ENCODE data around the gene HYKK.
"Not testable (repeated sequence)": the region's sequence is repeated elsewhere in the genome, so short reads cannot be mapped to it uniquely, and the experiment has no call there.

HYKK gene

GRCh38 chr15:78506971-78507830 is at the start of gene HYKK:
TSS of gene HYKK (plus strand) at chr15:78507577. CDS start at chr15:78513089, 5,512 bp downstream.
- peak; percentile 99 for DNase-seq (ENCODE audit: low spot score)

- no peak for DNase-seq (ENCODE audit: low spot score)
Measured at GRCh38 chr15:78460737-78461136, 46.6 kb upstream of the HYKK start.

GRCh38 chr15:78461171-78461888 is 46.0 kb upstream of the HYKK start:
- no peak for DNase-seq (ENCODE audit: low spot score)

GRCh38 chr15:78469031-78469430 is 38.3 kb upstream of the HYKK start:
- DNase-seq (ENCODE audit: low spot score), result no peak

- no peak for DNase-seq (ENCODE audit: low spot score)
Measured at GRCh38 chr15:78477295-78477694, 30.1 kb upstream of the HYKK start.

GRCh38 chr15:78479650-78480049 is 27.7 kb upstream of the HYKK start:
- DNase-seq (ENCODE audit: low spot score), result no peak

- DNase-seq (ENCODE audit: low spot score), result no peak
Measured at GRCh38 chr15:78481917-78482316, 25.5 kb upstream of the HYKK start.

- no peak for DNase-seq (ENCODE audit: low spot score)
Measured at GRCh38 chr15:78492872-78493271, 14.5 kb upstream of the HYKK start.

- no peak for DNase-seq (ENCODE audit: low spot score)
Measured at GRCh38 chr15:78501857-78502256, 5.5 kb upstream of the HYKK start.

GRCh38 chr15:78502641-78503040 is 4.7 kb upstream of the HYKK start:
- no peak for DNase-seq (ENCODE audit: low spot score)

- no peak for DNase-seq (ENCODE audit: low spot score)
Measured at GRCh38 chr15:78507831-78508160, 419 bp downstream of the HYKK start.

- peak; percentile 7 for DNase-seq (ENCODE audit: low spot score)
Measured at GRCh38 chr15:78508272-78508671, 895 bp downstream of the HYKK start.

- no peak for DNase-seq (ENCODE audit: low spot score)
Measured at GRCh38 chr15:78509726-78510312, 2.4 kb downstream of the HYKK start.

- not testable (repeated sequence) for DNase-seq (ENCODE audit: low spot score)
Measured at GRCh38 chr15:78520035-78520434, 12.7 kb downstream of the HYKK start.

GRCh38 chr15:78524230-78524629 is 16.9 kb downstream of the HYKK start:
- no peak for DNase-seq (ENCODE audit: low spot score)

- DNase-seq (ENCODE audit: low spot score), result no peak
Measured at GRCh38 chr15:78527325-78527724, 19.9 kb downstream of the HYKK start.

- DNase-seq (ENCODE audit: low spot score), result no peak
Measured at GRCh38 chr15:78533331-78533730, 26.0 kb downstream of the HYKK start.

GRCh38 chr15:78536134-78536533 is 28.8 kb downstream of the HYKK start:
- no peak for DNase-seq (ENCODE audit: low spot score)

GRCh38 chr15:78537266-78537905 is 30.0 kb downstream of the HYKK start:
- no peak for DNase-seq (ENCODE audit: low spot score)

- DNase-seq (ENCODE audit: low spot score), result no peak
Measured at GRCh38 chr15:78538358-78538757, 31.0 kb downstream of the HYKK start.

GRCh38 chr15:78539464-78540140 is 32.2 kb downstream of the HYKK start:
- not testable (repeated sequence) for DNase-seq (ENCODE audit: low spot score)
